ENCODE measurements around the gene ARHGEF3.

DNA sequence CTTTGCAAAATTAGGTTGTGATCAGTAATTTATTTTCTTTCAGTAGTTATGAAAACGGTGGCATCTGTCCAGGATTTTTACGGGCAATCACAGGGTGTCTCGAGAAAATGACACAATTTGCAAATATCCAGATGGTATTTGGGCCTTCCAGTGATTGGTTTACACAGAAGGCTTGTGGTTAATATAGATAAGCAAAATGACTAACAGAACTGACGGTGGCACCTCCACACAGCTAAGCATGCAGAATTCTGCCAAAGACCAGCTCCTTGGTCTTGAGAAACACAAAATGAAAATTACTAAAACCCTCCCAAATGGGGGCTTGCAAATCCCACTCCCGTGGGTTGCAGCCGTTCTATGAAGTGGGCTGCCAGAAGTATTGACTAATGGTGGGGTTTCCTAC lies 5.5 kb downstream of the ARHGEF3 start:
- no peak for TF ChIP-seq POLR2AphosphoS5 (IDR thresholded peaks at IDR 0.05; ENCODE audit: insufficient read depth in 1 of 2, low read depth in 1 of 2)
- TF ChIP-seq, protein P1, sequence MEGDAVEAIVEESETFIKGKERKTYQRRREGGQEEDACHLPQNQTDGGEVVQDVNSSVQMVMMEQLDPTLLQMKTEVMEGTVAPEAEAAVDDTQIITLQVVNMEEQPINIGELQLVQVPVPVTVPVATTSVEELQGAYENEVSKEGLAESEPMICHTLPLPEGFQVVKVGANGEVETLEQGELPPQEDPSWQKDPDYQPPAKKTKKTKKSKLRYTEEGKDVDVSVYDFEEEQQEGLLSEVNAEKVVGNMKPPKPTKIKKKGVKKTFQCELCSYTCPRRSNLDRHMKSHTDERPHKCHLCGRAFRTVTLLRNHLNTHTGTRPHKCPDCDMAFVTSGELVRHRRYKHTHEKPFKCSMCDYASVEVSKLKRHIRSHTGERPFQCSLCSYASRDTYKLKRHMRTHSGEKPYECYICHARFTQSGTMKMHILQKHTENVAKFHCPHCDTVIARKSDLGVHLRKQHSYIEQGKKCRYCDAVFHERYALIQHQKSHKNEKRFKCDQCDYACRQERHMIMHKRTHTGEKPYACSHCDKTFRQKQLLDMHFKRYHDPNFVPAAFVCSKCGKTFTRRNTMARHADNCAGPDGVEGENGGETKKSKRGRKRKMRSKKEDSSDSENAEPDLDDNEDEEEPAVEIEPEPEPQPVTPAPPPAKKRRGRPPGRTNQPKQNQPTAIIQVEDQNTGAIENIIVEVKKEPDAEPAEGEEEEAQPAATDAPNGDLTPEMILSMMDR (IDR thresholded peaks at IDR 0.05) = no peak
